GM21825 (cell line): ENCODE data around the gene NDUFB6.
"Not testable (repeated sequence)": the region's sequence is repeated elsewhere in the genome, so short reads cannot be mapped to it uniquely, and the experiment has no call there.

ENCODE experiments used
- ATAC-seq: cut with Tn5 transposase; IDR thresholded peaks from one replicate; pipeline ENCODE4 v1.9.1; 2021; ENCODE audit warnings: mild to moderate bottlenecking, moderate library complexity; ENCODE audit not compliant: unreplicated experiment

NDUFB6 gene

GRCh38 chr9:32524892-32525708 is 47.9 kb downstream of the NDUFB6 start:
- no peak for ATAC-seq

- not testable (repeated sequence) for ATAC-seq
Observed at GRCh38 chr9:32524558-32524891, 48.4 kb downstream of the NDUFB6 start.

- no peak for ATAC-seq
Observed at GRCh38 chr9:32523910-32524309, 49.0 kb downstream of the NDUFB6 start.

GRCh38 chr9:32518276-32518675 is 54.7 kb downstream of the NDUFB6 start:
- no peak for ATAC-seq

GRCh38 chr9:32516241-32516640 is 56.7 kb downstream of the NDUFB6 start:
- ATAC-seq, result no peak

- no peak for ATAC-seq
Observed at GRCh38 chr9:32508728-32509127, 64.2 kb downstream of the NDUFB6 start.

GRCh38 chr9:32503008-32503407 is 70.0 kb downstream of the NDUFB6 start:
- no peak for ATAC-seq
